Posterior vena cava (tissue), 2 donors: Measurements from ENCODE around the gene GDE1. TPM values are rescaled to one million over a fixed set of nuclear protein-coding genes. Genes with fewer than 3 reads are reported as not detected.

ENCODE experiments used
- DNase-seq: peaks from one replicate; pipeline ENCODE4 v3.0.0-alpha.2; 2020; ENCODE audit warnings: low spot score
- intact Hi-C, 2 donors: fragments of 100-400 bp; cut with DNase I; formaldehyde crosslinking; loops; one replicate each; pipeline versions ENCODE4 v1.14.1 to v1.14.2; 2022 to 2023
- total RNA-seq, 2 donors: library from RNA; stranded (reverse); fragmentation: NEBNext Ultra II Directional; extraction: Animal tissue kit (Norgen Biotek cat#: 25700); gene quantifications; one replicate each; pipeline ENCODE4 v1.2.1, GENCODE V29; 2021
- donor health status: DM: yes; HTN: yes; CAD: no.
- donor health status: DM: yes; HTN: yes; CAD: no.

The GDE1 gene
- total RNA-seq, 2 donors from 2014 or later: 47.0 to 53.5 TPM

GRCh38 chr16:19499006-19499405, 22.9 kb downstream of the GDE1 start:
- DNase-seq: no peak
- intact Hi-C loops: no loop called here

- DNase-seq: no peak
- intact Hi-C loops: no loop called here
Observed at GRCh38 chr16:19497176-19497575, 24.7 kb downstream of the GDE1 start.

DNA sequence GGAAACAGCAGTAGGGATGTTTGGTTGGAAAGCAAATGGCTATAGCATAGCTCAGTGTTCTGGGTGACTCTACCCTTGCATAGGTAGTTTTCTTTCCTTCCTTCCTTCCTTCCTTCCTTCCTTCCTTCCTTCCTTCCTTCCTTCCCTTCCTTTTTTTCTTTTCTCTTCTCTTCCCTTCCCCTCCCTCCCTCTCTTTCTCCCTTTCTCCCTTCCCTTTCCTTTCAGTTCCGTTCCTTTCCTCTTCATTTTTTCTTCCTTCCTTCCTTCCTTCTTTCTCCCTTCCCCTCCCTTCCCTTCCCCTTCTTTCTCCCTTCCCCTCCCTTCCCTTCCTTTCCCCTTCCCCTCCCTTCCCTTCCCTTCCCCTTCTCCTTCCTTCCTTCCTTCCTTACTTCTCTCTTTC, 31.3 kb downstream of the GDE1 start:
- DNase-seq: no peak
- intact Hi-C loops: no loop called here

GRCh38 chr16:19488213-19488640, 33.7 kb downstream of the GDE1 start:
- intact Hi-C loops: no loop called here
- DNase-seq: no peak

- DNase-seq: no peak
- intact Hi-C loops: no loop called here
Observed at GRCh38 chr16:19486750-19487325, 35.1 kb downstream of the GDE1 start.

DNA sequence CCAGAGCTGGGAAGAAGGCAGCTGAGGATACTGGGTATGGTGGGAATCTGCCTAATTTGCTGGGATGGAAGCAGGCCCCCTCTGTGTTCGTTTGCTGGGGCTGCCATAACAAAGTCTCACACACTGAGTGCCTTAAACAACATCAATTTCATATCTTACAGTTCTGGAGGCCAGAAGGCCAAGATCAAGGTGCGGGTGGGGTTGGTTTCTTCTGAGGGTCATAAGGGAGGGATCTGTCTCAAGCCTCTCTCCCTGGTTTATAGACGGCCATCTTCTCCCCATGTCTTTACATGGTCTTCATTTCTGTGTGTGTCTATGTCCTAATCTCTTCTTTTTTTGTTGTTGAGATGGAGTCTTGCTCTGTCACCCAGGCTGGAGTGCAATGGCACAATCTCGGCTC, 35.8 kb downstream of the GDE1 start:
- intact Hi-C loops: no loop called here
- DNase-seq: no peak

DNA sequence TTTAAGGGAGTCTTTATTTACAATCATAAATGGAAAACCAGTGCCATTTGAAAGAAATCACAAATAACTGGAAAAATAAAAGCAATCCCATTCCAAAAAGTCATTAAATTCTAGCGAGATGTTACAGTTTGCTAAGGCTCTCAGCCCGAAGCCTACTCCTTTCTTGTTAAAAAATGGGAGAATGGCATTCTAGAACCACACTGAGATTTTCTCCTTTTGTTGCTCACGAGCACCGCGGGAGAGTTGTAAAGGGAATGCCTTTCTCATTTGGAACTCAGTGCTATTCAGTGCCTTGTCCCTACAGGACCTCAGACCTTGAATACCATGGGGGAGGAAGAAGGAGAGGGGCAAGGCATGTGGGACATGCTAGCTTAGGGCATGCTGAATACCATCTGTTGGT, 36.3 kb downstream of the GDE1 start:
- DNase-seq: no peak
- intact Hi-C loops: no loop called here

DNA sequence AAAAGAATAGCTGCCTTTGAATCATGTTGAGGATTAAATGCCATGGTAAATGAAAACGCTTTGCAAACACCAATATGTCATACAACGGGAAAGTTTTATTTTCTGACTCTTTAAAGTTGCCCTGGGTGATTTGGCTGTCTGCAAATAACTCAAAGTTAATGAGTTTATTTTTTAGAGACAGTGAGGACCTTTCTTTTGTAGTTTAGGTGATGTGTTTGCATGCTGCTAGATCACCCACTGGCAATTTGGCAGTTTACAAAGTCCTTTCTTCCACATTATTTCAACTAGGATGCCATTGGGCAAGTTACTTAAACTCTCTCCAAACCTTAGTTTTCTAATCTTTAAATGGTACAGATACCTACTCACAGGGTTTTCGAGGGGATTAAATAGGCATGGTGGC, 37.8 kb downstream of the GDE1 start:
- no peak for DNase-seq
- intact Hi-C loops: no loop called here

- DNase-seq: no peak
- intact Hi-C loops: no loop called here
Observed at GRCh38 chr16:19482291-19482690, 39.6 kb downstream of the GDE1 start.

GRCh38 chr16:19481769-19482168, 40.1 kb downstream of the GDE1 start:
- intact Hi-C loops: no loop called here
- DNase-seq: no peak

DNA sequence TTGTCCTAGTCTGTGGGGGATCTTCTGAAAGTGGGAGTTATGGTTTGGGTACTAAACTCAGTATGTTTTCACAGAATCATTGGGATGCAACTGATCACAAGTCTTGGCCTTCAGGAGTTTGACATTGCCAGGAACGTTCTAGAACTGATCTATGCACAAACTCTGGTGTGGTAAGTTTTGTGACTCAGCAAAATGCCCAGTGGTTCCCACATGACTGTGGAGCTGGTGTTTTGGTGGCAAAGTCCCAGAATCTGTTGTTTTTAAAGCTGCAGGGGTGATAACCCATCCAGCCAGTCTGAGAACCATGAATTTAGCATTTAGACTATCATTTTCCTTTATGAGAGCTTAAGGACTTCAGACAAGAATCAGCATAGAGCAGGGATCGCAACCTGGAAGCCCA, 40.6 kb downstream of the GDE1 start:
- intact Hi-C loops: no loop called here
- DNase-seq: no peak

DNA sequence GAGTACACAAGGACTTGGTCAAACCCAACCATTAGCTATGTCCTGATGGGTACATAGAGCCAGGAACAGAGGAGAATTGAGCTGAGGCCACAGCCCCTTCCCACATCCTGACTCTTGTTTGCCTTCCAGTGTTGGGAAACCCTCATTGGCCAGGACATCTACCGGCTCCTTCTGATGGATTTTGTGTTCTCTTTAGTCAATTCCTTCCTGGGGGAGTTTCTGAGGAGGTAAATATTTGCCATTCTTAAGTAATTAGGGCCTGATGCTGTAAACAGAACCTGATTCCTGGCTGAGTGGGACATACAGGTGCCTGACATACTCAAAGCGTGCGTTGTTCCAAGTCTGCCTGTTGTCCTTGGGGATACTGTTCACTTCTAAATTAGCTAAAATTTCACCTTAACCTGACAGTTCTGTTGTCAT, 42.6 kb downstream of the GDE1 start:
- intact Hi-C loops: no loop called here
- DNase-seq: no peak

DNA sequence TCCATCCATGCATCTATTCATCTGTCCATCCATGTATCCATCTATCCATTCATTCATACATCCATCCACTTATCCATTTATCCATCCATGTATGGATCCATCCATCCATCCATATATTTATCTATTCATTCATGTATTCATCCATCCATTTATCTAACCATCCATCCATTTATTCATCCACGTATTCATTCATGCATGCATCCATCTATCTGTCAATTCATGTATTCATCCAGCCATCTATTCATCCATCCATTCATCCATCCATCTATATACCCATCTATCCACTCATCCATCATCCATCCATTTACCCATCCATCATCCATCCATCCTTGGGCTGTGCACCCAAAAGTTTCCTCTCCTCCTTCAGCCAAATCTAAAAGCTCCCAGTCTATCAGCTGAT, 43.4 kb downstream of the GDE1 start:
- intact Hi-C loops: no loop called here
- DNase-seq: no peak

- intact Hi-C loops: no loop called here
- DNase-seq: no peak
Observed at GRCh38 chr16:19474617-19475016, 47.3 kb downstream of the GDE1 start.

DNA sequence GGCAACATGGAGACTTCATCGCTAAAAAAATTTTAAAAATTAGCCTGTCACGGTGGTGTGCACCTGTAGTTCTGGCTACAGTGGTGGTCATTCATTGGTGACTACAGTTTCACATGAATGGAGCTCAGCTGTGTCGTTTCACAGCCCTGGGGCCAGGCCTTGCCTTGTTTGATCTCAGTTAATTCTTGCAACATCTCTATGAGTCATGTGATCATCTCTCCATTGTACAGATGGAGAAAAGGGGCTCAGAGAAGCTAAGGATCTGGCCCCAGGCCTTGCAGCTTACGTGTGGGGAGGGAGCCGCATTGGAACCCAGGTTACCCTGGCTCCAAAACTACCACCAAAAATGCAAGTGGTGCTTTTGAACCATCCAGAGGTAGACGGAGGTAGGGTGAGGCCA, 49.4 kb downstream of the GDE1 start:
- intact Hi-C loops: no loop called here
- no peak for DNase-seq

GRCh38 chr16:19468300-19468699, 53.6 kb downstream of the GDE1 start:
- intact Hi-C loops: no loop called here
- DNase-seq: no peak

- intact Hi-C loops: no loop called here
- DNase-seq: no peak
Observed at GRCh38 chr16:19463468-19464315, 58.2 kb downstream of the GDE1 start.

- intact Hi-C loops: no loop called here
- no peak for DNase-seq
Observed at GRCh38 chr16:19460397-19460796, 61.5 kb downstream of the GDE1 start.

DNA sequence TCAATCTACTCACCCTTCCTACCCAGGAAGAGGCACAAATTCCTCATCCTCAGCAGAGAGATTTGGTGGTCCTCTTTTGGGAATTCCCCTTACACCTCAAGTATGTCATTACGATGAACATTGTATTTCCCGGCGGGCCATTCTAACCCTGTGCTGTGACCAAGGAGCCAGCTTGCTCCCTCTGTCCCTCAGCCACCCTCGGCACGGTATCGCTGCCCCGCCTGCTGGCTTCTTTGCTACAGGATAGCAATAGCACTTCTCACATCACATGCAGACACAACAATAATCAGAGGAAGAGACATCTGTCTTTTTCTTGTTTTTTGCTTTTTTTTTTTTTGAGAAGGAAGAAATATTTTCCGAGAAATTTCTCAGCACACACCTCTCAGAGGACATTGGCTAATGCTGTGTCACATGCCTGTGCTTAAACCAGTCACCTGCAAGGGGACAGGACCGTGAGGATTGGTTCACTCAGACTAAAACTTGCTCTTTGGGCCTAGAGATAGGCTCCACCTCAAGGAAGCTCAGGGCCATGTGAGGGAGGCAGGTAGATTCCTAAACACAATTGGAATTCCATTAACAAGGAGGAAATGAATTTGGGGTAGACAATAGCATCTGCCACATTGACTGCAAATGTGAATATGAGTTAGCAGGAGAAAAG, 63.0 kb downstream of the GDE1 start:
- DNase-seq: no peak
- intact Hi-C loops: loop anchor here in 1 of 2 donors (5.0 kb wide), 1 partner anchor 933 kb away; no protein-coding TSS in a partner anchor
